Activated T-helper 17 cell treated with anti-CD3 and anti-CD28 coated beads, Interleukin-2, amount 50 U/mL, for 72 hours (primary cell): Measurements from ENCODE around the gene ALOX5. TPM values are rescaled to one million over a fixed set of nuclear protein-coding genes. Genes with fewer than 3 reads are reported as not detected.
"Not testable (repeated sequence)": the region's sequence is repeated elsewhere in the genome, so short reads cannot be mapped to it uniquely, and the experiment has no call there.

ENCODE experiments used
- ATAC-seq: fragments of 150-1000 bp; cut with Tn5 transposase; replicated peaks from 2 replicates; pipeline ENCODE4 v1.10.0; 2021; ENCODE audit warnings: mild to moderate bottlenecking, moderate library complexity
- H3K27ac Mint-ChIP-seq: one replicate; pipeline ENCODE4 v1.8.0; 2022; ENCODE audit warnings: mixed read lengths
- H3K27me3 Mint-ChIP-seq: one replicate; pipeline ENCODE4 v1.8.0; 2022; ENCODE audit warnings: mixed read lengths
- H3K36me3 Mint-ChIP-seq: one replicate; pipeline ENCODE4 v1.8.0; 2022; ENCODE audit warnings: low read depth, mild to moderate bottlenecking, mixed read lengths
- H3K4me1 Mint-ChIP-seq: one replicate; pipeline ENCODE4 v1.8.0; 2022; ENCODE audit warnings: mixed read lengths
- H3K4me3 Mint-ChIP-seq: one replicate; pipeline ENCODE4 v1.8.0; 2022; ENCODE audit warnings: mild to moderate bottlenecking, mixed read lengths
- H3K9me3 Mint-ChIP-seq: one replicate; pipeline ENCODE4 v1.8.0; 2022; ENCODE audit warnings: mixed read lengths
- total RNA-seq, 2 donors: library from RNA; stranded (reverse); gene quantifications; one replicate each; pipeline ENCODE4 v1.2.3, GENCODE V29; 2022

Gene ALOX5
- total RNA-seq, 2 donors from 2014 or later, result 4.0 to 7.9 TPM

DNA sequence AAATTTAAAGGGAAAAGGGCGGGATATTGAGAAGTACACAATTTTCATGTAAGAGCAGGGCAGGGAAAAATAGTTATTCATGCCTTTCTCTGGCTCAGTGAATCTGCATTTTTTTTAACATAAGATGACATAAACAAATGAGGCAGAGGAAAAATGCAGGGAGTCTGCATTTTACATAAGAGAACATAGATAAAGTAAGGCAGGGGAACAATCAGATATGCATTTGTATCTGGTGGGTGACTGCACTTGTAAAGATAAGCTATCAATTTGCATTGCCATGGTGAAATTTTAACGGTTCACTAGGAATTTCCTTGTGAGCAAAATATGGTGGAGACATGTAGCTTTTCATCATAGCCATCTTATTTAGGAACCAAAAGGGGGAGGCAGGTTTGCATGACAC is 33.5 kb downstream of the ALOX5 start:
- Mint-ChIP-seq H3K27me3 (no peaks in the 10 kb centered on the region), H3K27ac (no peak overlapping the region), H3K4me3 (no peak overlapping the region), H3K9me3 (no peaks in the 10 kb centered on the region), H3K4me1 (peaks cover 27% of the 10 kb centered on the region), H3K36me3 (no peaks in the 10 kb centered on the region)
- ATAC-seq, result no peak

GRCh38 chr10:45408421-45409319 is 34.7 kb downstream of the ALOX5 start:
- H3K27me3 Mint-ChIP-seq, result no peaks in the 10 kb centered on the region
- peaks cover 27% of the 10 kb centered on the region for H3K4me1 Mint-ChIP-seq
- H3K9me3 Mint-ChIP-seq, result no peaks in the 10 kb centered on the region
- ATAC-seq, result peak; percentile 45
- peak overlapping the region; percentile 45 for H3K27ac Mint-ChIP-seq
- peak overlapping the region; percentile 71 for H3K4me3 Mint-ChIP-seq
- no peaks in the 10 kb centered on the region for H3K36me3 Mint-ChIP-seq

DNA sequence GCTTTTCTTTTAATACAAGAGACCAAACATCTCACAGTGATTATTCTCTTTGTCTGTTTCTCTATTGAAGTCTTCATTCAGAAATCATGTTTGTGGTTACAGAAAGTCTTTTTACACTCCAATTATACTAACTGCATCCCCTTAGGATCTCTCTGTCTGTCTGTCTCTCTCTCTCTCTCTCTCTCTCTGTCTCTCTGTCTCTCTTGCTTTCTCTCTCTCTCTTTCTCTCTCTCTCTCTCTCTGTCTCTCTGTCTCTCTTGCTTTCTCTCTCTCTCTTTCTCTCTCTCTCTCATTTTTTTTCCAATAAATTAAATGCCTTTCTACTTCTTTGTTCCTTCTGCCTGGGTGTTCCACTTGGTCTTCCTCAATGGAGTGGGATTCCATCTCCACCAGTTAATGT is 35.3 kb downstream of the ALOX5 start:
- H3K9me3 Mint-ChIP-seq, ATAC-seq, H3K27me3 Mint-ChIP-seq, H3K36me3 Mint-ChIP-seq: not testable (repeated sequence)
- Mint-ChIP-seq H3K27ac (peak overlapping the region; percentile 45), H3K4me3 (peak overlapping the region; percentile 71), H3K4me1 (peaks cover 22% of the 10 kb centered on the region)

DNA sequence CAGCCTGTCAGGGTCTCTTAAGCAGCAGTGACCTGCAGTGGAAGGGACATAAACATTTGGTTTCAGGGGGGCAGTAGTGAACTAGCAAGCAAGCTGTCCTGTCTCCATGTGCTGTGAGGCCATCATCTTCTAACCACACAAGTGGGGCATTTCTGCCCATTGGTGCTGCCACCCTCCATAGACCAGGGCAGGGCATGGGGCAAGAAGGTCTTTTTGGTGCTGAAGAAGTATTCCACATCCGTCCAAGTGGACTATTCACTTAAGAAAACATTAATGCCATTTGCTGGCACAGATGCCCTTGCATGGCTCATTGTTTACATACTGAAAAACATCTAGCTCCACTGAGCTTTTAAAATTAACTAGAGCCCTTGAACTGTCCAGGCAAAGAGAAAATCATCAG is 35.8 kb downstream of the ALOX5 start:
- no peaks in the 10 kb centered on the region for H3K9me3 Mint-ChIP-seq
- peak overlapping the region; percentile 71 for H3K4me3 Mint-ChIP-seq

DNA sequence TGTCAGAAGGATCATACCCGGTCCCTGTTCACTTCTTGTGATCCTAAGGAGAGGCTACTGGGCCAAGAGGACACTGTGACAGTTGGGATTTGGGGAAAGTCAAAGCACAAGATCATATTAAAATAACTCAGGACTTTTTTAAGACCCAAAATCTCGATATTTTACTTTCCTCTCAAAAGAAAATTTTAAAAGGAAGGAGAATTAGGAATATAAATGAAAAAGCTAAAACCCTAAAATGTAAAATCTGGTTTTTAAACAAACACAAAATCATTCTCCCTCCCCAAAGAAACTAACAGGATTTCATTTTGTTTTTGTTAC is 36.4 kb downstream of the ALOX5 start:
- no peaks in the 10 kb centered on the region for H3K9me3 Mint-ChIP-seq
- peak overlapping the region; percentile 45 for H3K27ac Mint-ChIP-seq
- H3K27me3 Mint-ChIP-seq, result no peaks in the 10 kb centered on the region
- peak overlapping the region; percentile 71 for H3K4me3 Mint-ChIP-seq
- H3K36me3 Mint-ChIP-seq, result no peaks in the 10 kb centered on the region
- peaks cover 15% of the 10 kb centered on the region for H3K4me1 Mint-ChIP-seq
- ATAC-seq, result no peak

More for the DNA sequence above, 35.8 kb downstream of the ALOX5 start:
- Mint-ChIP-seq H3K27me3 (no peaks in the 10 kb centered on the region), H3K4me1 (peaks cover 18% of the 10 kb centered on the region), H3K36me3 (no peaks in the 10 kb centered on the region), H3K27ac (peak overlapping the region; percentile 45)
- no peak for ATAC-seq

DNA sequence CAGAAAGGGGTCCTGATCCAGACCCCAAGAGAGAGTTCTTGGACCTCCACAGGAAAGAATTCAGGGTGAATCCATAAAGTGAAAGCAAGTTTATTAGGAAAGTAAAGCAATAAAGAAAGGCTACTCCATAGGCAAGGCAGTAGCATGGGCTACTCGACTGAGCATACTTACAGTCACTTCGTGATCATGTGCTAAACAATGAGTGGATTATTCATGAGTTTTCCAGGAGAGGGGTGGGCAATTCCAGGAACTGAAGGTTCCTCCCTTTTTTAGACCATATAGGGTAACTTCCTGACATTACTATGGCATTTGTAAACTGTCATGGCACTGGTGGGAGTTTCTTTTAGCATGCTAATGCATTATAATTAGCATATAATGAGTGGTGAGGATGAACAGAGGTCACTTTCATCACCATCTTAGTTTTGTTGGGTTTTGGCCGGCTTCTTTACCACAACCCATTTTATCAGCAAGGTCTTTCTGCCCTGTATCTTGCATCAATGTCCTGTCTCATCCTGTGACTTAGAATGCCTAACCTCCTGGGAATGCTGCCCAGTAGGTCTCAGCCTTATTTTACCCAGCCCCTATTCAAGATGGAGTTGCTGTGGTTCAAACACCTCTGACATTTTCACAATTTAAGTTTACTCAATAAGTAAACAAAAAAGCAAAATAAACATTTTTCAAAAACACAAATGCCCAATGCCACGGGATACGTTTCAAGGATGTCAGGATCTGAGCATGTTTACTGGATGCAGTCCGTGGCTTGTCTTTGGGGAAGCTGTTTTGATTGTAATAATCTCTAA is 37.0 kb downstream of the ALOX5 start:
- peaks cover 15% of the 10 kb centered on the region for H3K4me1 Mint-ChIP-seq
- H3K27ac Mint-ChIP-seq, result peak overlapping the region; percentile 45
- no peaks in the 10 kb centered on the region for H3K36me3 Mint-ChIP-seq
- H3K27me3 Mint-ChIP-seq, result no peaks in the 10 kb centered on the region
- peak overlapping the region; percentile 71 for H3K4me3 Mint-ChIP-seq
- ATAC-seq, result peak; percentile 96
- no peaks in the 10 kb centered on the region for H3K9me3 Mint-ChIP-seq

GRCh38 chr10:45411607-45411940 is 37.6 kb downstream of the ALOX5 start:
- ATAC-seq, result no peak
- Mint-ChIP-seq H3K4me3 (no peak overlapping the region), H3K9me3 (no peaks in the 10 kb centered on the region), H3K4me1 (peaks cover 15% of the 10 kb centered on the region), H3K27ac (no peak overlapping the region), H3K36me3 (no peaks in the 10 kb centered on the region), H3K27me3 (no peaks in the 10 kb centered on the region)

DNA sequence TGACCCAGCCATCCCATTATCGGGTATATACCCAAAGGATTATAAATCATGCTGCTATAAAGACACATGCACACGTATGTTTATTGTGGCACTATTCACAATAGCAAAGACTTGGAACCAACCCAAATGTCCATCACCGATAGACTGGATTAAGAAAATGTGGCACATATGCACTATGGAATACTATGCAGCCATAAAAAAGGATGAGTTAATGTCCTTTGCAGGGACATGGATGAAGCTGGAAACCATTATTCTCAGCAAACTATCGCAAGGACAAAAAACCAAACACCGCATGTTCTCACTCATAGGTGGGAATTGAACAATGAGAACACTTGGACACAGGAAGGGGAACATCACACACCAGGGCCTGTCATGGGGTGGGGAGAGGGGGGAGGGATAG is 41.0 kb downstream of the ALOX5 start:
- not testable (repeated sequence) for H3K36me3 Mint-ChIP-seq, H3K9me3 Mint-ChIP-seq, ATAC-seq, H3K27me3 Mint-ChIP-seq, H3K4me3 Mint-ChIP-seq, H3K27ac Mint-ChIP-seq
- peaks cover 20% of the 10 kb centered on the region for H3K4me1 Mint-ChIP-seq

- no peak for ATAC-seq
- H3K27me3 Mint-ChIP-seq, result no peaks in the 10 kb centered on the region
- H3K4me3 Mint-ChIP-seq, result no peak overlapping the region
- H3K4me1 Mint-ChIP-seq, result peaks cover 19% of the 10 kb centered on the region
- H3K27ac Mint-ChIP-seq, result no peak overlapping the region
- peaks cover 7% of the 10 kb centered on the region for H3K36me3 Mint-ChIP-seq
- no peaks in the 10 kb centered on the region for H3K9me3 Mint-ChIP-seq
These were observed 42.6 kb downstream of the ALOX5 start for GRCh38 chr10:45416603-45417002.

- H3K27ac Mint-ChIP-seq, result peak overlapping the region; percentile 61
- no peaks in the 10 kb centered on the region for H3K27me3 Mint-ChIP-seq
- no peak for ATAC-seq
- peaks cover 30% of the 10 kb centered on the region for H3K4me1 Mint-ChIP-seq
- H3K36me3 Mint-ChIP-seq, result peaks cover 7% of the 10 kb centered on the region
- H3K4me3 Mint-ChIP-seq, result peak overlapping the region; percentile 97
- no peaks in the 10 kb centered on the region for H3K9me3 Mint-ChIP-seq
These were observed 43.7 kb downstream of the ALOX5 start for GRCh38 chr10:45417746-45418145.

- ATAC-seq, result no peak
- peaks cover 7% of the 10 kb centered on the region for H3K36me3 Mint-ChIP-seq
- H3K4me3 Mint-ChIP-seq, result peak overlapping the region; percentile 97
- H3K27me3 Mint-ChIP-seq, result no peaks in the 10 kb centered on the region
- H3K9me3 Mint-ChIP-seq, result no peaks in the 10 kb centered on the region
- H3K27ac Mint-ChIP-seq, result peak overlapping the region; percentile 99
- peaks cover 32% of the 10 kb centered on the region for H3K4me1 Mint-ChIP-seq
These were observed 44.4 kb downstream of the ALOX5 start for GRCh38 chr10:45418417-45418848.

- peaks cover 32% of the 10 kb centered on the region for H3K4me1 Mint-ChIP-seq
- no peaks in the 10 kb centered on the region for H3K9me3 Mint-ChIP-seq
- H3K27ac Mint-ChIP-seq, result peak overlapping the region; percentile 99
These were observed 45.0 kb downstream of the ALOX5 start for GRCh38 chr10:45418849-45419675.

GRCh38 chr10:45419676-45420025 is 45.6 kb downstream of the ALOX5 start:
- ATAC-seq, result peak; percentile 5
- Mint-ChIP-seq H3K4me3 (peak overlapping the region; percentile 97), H3K4me1 (peaks cover 32% of the 10 kb centered on the region), H3K27me3 (no peaks in the 10 kb centered on the region), H3K36me3 (peaks cover 7% of the 10 kb centered on the region), H3K27ac (peak overlapping the region; percentile 99), H3K9me3 (no peaks in the 10 kb centered on the region)

More at GRCh38 chr10:45418849-45419675, 45.0 kb downstream of the ALOX5 start:
- Mint-ChIP-seq H3K4me3 (peak overlapping the region; percentile 97), H3K36me3 (peaks cover 7% of the 10 kb centered on the region), H3K27me3 (no peaks in the 10 kb centered on the region)
- peak; percentile 65 for ATAC-seq

- Mint-ChIP-seq H3K9me3 (no peaks in the 10 kb centered on the region), H3K4me1 (peaks cover 32% of the 10 kb centered on the region), H3K27ac (peak overlapping the region; percentile 99), H3K36me3 (peaks cover 7% of the 10 kb centered on the region), H3K4me3 (peak overlapping the region; percentile 97), H3K27me3 (no peaks in the 10 kb centered on the region)
- ATAC-seq, result peak; percentile 61
These were observed 46.6 kb downstream of the ALOX5 start for GRCh38 chr10:45420453-45421192.
